Endothelial cell of umbilical vein (primary cell): ENCODE results near the gene TRAPPC2B. TPM values are rescaled to one million over a fixed set of nuclear protein-coding genes. Genes with fewer than 3 reads are reported as not detected.

Experiments used
- BruUV-seq: library from RNA; stranded (reverse); fragments of 400-500 nt; replicated peaks from 2 replicates; lab custom pipeline; 2021; lab: Mats Ljungman, UMichigan
- CTCF ChIA-PET: fragments of 300-600, 350-600 bp; sonication (Branson Sonifier 250); formaldehyde crosslinking; loops from one replicate; lab custom pipeline; 2021; ENCODE audit warnings: antibody characterized with exemption, inconsistent platforms; lab: Charles Lee
- POLR2A ChIA-PET: fragments of 300-600, 350-600 bp; sonication (Branson Sonifier 250); formaldehyde crosslinking; loops from one replicate; lab custom pipeline; 2021; ENCODE audit warnings: antibody characterized with exemption, inconsistent platforms; lab: Charles Lee
- DNase-seq: peaks from one replicate; pipeline ENCODE4 v3.0.0-alpha.2; 2011; ENCODE audit warnings: low read depth, low spot score
- FAIRE-seq: peaks from 2 replicates; lab custom pipeline; 2011; peaks lifted over from hg19 to GRCh38; lab: Jason Lieb, UNC
- H2AFZ ChIP-seq: 2 replicates; pipeline ENCODE4 v1.6.0; 2012; ENCODE audit warnings: low read depth, low read length, control low read depth, inconsistent platforms
- H3K27ac ChIP-seq: 2 replicates; pipeline ENCODE4 v1.5.1; 2011; ENCODE audit warnings: low read depth, mild to moderate bottlenecking, control low read depth, low read length, moderate library complexity; ENCODE audit not compliant: insufficient read depth
- H3K27me3 ChIP-seq, 2 experiments: 2 replicates each; pipeline versions ENCODE4 v1.6.0 to v1.6.1; 2011; ENCODE audit warnings: low read length in 2 of 2, mixed read lengths in 1 of 2; ENCODE audit not compliant: control insufficient read depth in 2 of 2, insufficient read depth in 2 of 2
- H3K36me3 ChIP-seq, 2 experiments: 2 replicates in 1 of 2; 3 replicates in 1 of 2; pipeline ENCODE4 v1.5.1; 2011; ENCODE audit warnings: low read length in 2 of 2, mild to moderate bottlenecking in 1 of 2, moderate library complexity in 1 of 2; ENCODE audit not compliant: control insufficient read depth in 2 of 2, insufficient read depth in 2 of 2; ENCODE audit errors: extremely low read depth in 1 of 2
- H3K4me1 ChIP-seq: 3 replicates; pipeline ENCODE4 v1.5.1; 2011; ENCODE audit warnings: mild to moderate bottlenecking, low read length; ENCODE audit not compliant: control insufficient read depth, insufficient read depth; ENCODE audit errors: extremely low read depth
- H3K4me2 ChIP-seq: 2 replicates; pipeline ENCODE4 v1.6.1; 2011; ENCODE audit warnings: low read length, control low read depth, mixed read lengths; ENCODE audit not compliant: insufficient read depth
- H3K4me3 ChIP-seq, 3 experiments: fragments of 200-600 bp in 1 of 3; sonication (generic), shearing (Covaris generic) in 1 of 3; replicated peaks in 1 of 3; 2 replicates each; pipeline ENCODE4 v1.5.1; 2011 to 2016; ENCODE audit warnings: control low read depth in 3 of 3, low read length in 3 of 3, mild to moderate bottlenecking in 2 of 3, inconsistent platforms in 1 of 3, low read depth in 1 of 3, moderate library complexity in 1 of 3; ENCODE audit not compliant: insufficient read depth in 1 of 3
- H3K79me2 ChIP-seq: 2 replicates; pipeline ENCODE4 v1.6.0; 2012; ENCODE audit warnings: low read length, inconsistent platforms; ENCODE audit not compliant: control insufficient read depth, insufficient read depth
- H3K9ac ChIP-seq: replicated peaks from 2 replicates; pipeline ENCODE3; 2011; ENCODE audit warnings: low read length, control low read depth; ENCODE audit not compliant: insufficient read depth; ENCODE audit errors: extremely low read depth
- H3K9me1 ChIP-seq: replicated peaks from 3 replicates; pipeline ENCODE4 v1.6.0; 2011; ENCODE audit warnings: mild to moderate bottlenecking, low read length; ENCODE audit not compliant: control insufficient read depth, insufficient read depth; ENCODE audit errors: extremely low read depth
- H3K9me3 ChIP-seq: replicated peaks from 2 replicates; pipeline ENCODE4 v1.5.1; 2012; ENCODE audit warnings: low read length, inconsistent platforms; ENCODE audit not compliant: control insufficient read depth, insufficient read depth
- H4K20me1 ChIP-seq: replicated peaks from 2 replicates; pipeline ENCODE3; 2011; ENCODE audit warnings: mild to moderate bottlenecking, low read length; ENCODE audit not compliant: control insufficient read depth, insufficient read depth; ENCODE audit errors: extremely low read depth
- EZH2 ChIP-seq: IDR thresholded peaks from 2 replicates; pipeline ENCODE4 v1.6.1; 2012; ENCODE audit warnings: borderline replicate concordance, low read depth, mild to moderate bottlenecking, moderate library complexity, low read length, inconsistent platforms; ENCODE audit not compliant: severe bottlenecking
- JUN ChIP-seq: IDR thresholded peaks from 2 replicates; pipeline ENCODE4 v1.6.1; 2011; ENCODE audit warnings: borderline replicate concordance, low read depth; ENCODE audit not compliant: insufficient read length, insufficient read depth
- MYC ChIP-seq: IDR thresholded peaks from one replicate; pipeline ENCODE4 v1.6.1; 2011; ENCODE audit warnings: mild to moderate bottlenecking, low read depth, low read length
- POLR2AphosphoS5 ChIP-seq: IDR thresholded peaks from 2 replicates; pipeline ENCODE4 v1.6.1; 2012; ENCODE audit warnings: low read depth, mild to moderate bottlenecking, control low read depth, low read length, moderate library complexity; ENCODE audit not compliant: insufficient read depth
- dilution Hi-C: fragments of 300-500 bp; cut with MboI; formaldehyde crosslinking; loops from one replicate; pipeline ENCODE4 v1.15.0; 2019; ENCODE audit warnings: low sequenced_read_pairs; ENCODE audit not compliant: extremely low pct_ligation_motif_present
- intact Hi-C: fragments of 100-400 bp; cut with micrococcal nuclease; formaldehyde crosslinking; loops from one replicate; pipeline ENCODE4 v1.10.0; 2022
- polyA plus RNA-seq, 4 experiments: library from polyadenylated mRNA; depleted of rRNA in 3 of 4; stranded (reverse) in 3 of 4; unstranded in 1 of 4; fragments of >200 nt; gene quantifications; 2 replicates each; pipeline versions ENCODE4 v1.2.1 to v1.2.3, GENCODE V29; 2011 to 2012; ENCODE audit warnings: missing spikeins in 1 of 4
- total RNA-seq: library from RNA; stranded (reverse); gene quantifications from 2 replicates; pipeline ENCODE4 v1.2.3, GENCODE V29; 2021
- TF ChIP-seq, protein P1 (sequence below), 2 donors: IDR thresholded peaks; 1 replicate in 1 of 2; 2 replicates in 1 of 2; pipeline ENCODE4 v1.5.1; 2011; ENCODE audit warnings: low read length in 2 of 2, mild to moderate bottlenecking in 2 of 2, moderate library complexity in 2 of 2, control low read depth in 1 of 2, inconsistent platforms in 1 of 2, low read depth in 1 of 2; ENCODE audit not compliant: insufficient read depth in 1 of 2; ENCODE audit errors: extremely low read depth in 1 of 2
- TF ChIP-seq, protein P2 (sequence below): IDR thresholded peaks from 2 replicates; pipeline ENCODE4 v1.6.1; 2011; ENCODE audit not compliant: insufficient read depth, insufficient read length

Gene TRAPPC2B
- total and polyA plus RNA-seq, 2 donors (not counting 3 experiments of a cell fraction or from before 2014, with no cell fraction given), result 6.3 to 24.3 TPM

DNA sequence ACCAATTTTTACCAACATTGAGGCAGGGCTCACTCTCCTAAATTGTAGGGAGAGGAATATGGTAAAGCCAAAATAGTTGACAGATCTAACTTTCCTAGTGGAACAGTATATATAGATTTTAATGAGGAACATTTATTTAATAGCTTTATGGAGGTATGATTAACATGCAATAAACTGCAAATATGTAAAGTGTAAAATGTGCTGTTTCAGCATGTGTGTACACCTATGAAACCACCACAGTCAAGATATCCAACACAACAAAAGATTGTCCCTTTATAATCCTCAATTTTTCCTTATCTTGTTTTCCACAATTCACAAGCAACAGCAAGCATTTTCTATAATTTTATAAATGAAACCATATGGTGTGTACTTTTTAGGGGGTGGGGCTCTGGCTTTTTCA is 4.1 kb upstream of the TRAPPC2B start:
- Histone ChIP-seq H3K79me2 (peaks cover 3% of the 10 kb centered on the region), H3K4me1 (peaks cover 8% of the 10 kb centered on the region), H3K36me3 (peaks cover 9 to 31% of the 10 kb centered on the region in 2 experiments), H3K9ac (no peak overlapping the region), H4K20me1 (no peaks in the 10 kb centered on the region), H3K4me2 (no peak overlapping the region), H3K9me3 (peaks cover 16% of the 10 kb centered on the region), H3K27ac (no peak overlapping the region), H3K4me3 (no peak overlapping the region), H2AFZ (no peak overlapping the region), H3K27me3 (no peaks in the 10 kb centered on the region), H3K9me1 (no peaks in the 10 kb centered on the region)
- DNase-seq (no peak), FAIRE-seq (no peak)
- TF ChIP-seq JUN (no peak), EZH2 (no peak), MYC (no peak), POLR2AphosphoS5 (no peak)
- TF ChIP-seq, protein P1, sequence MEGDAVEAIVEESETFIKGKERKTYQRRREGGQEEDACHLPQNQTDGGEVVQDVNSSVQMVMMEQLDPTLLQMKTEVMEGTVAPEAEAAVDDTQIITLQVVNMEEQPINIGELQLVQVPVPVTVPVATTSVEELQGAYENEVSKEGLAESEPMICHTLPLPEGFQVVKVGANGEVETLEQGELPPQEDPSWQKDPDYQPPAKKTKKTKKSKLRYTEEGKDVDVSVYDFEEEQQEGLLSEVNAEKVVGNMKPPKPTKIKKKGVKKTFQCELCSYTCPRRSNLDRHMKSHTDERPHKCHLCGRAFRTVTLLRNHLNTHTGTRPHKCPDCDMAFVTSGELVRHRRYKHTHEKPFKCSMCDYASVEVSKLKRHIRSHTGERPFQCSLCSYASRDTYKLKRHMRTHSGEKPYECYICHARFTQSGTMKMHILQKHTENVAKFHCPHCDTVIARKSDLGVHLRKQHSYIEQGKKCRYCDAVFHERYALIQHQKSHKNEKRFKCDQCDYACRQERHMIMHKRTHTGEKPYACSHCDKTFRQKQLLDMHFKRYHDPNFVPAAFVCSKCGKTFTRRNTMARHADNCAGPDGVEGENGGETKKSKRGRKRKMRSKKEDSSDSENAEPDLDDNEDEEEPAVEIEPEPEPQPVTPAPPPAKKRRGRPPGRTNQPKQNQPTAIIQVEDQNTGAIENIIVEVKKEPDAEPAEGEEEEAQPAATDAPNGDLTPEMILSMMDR (IDR thresholded peaks at IDR 0.05; ENCODE audit: extremely low read depth in 1 of 2, insufficient read depth in 1 of 2, low read depth in 1 of 2, low read length in 2 of 2), result no peak
- TF ChIP-seq, protein P2, sequence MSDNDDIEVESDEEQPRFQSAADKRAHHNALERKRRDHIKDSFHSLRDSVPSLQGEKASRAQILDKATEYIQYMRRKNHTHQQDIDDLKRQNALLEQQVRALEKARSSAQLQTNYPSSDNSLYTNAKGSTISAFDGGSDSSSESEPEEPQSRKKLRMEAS, result no peak
- dilution Hi-C loops, result no loop called here
- POLR2A ChIA-PET, result no interaction called here
- intact Hi-C loops, result no loop called here
- BruUV-seq, result no TSS peak
- CTCF ChIA-PET, result no interaction called here
